ENCODE data around the gene NTM.

- TF ChIP-seq CTCF (IDR thresholded peaks at IDR 0.05; ENCODE audit: low read length): no peak
- no peak for TF ChIP-seq EZH2 (IDR thresholded peaks at IDR 0.05; ENCODE audit: borderline replicate concordance, low read length)
Measured at GRCh38 chr11:131356206-131356605, 14.2 kb upstream of the NTM start.

Measured in OCI-LY1 (cell line).